Gastrocnemius medialis (tissue), 4 donors: Measurements from ENCODE around the gene COLEC11. TPM values are rescaled to one million over a fixed set of nuclear protein-coding genes. Genes with fewer than 3 reads are reported as not detected.
"Not testable (repeated sequence)": the region's sequence is repeated elsewhere in the genome, so short reads cannot be mapped to it uniquely, and the experiment has no call there.

Source experiments
- ATAC-seq, 2 donors: fragments of 150-250 bp; one replicate each; pipeline ENCODE4 v1.9.1; 2016
- DNase-seq, 2 donors: peaks; one replicate each; pipeline ENCODE4 v3.0.0-alpha.2; 2019
- H3K27ac ChIP-seq, 4 donors: fragments of 200-600 bp; sonication (generic); 1 replicate in 1 of 4; 2 replicates in 3 of 4; pipeline ENCODE4 v1.5.1; 2016 to 2018; ENCODE audit warnings: mild to moderate bottlenecking in 2 of 4, moderate library complexity in 1 of 4
- H3K27me3 ChIP-seq, 3 donors: fragments of 200-600 bp; sonication (generic) in 2 of 3; 1 replicate in 1 of 3; 2 replicates in 2 of 3; pipeline versions ENCODE4 v1.5.1 to v1.6.0; 2016 to 2019; ENCODE audit warnings: mild to moderate bottlenecking in 1 of 3, moderate library complexity in 1 of 3
- H3K36me3 ChIP-seq, 2 donors: fragments of 200-600 bp; sonication (generic) in 1 of 2; one replicate each; pipeline ENCODE4 v1.5.1; 2017 to 2018
- H3K4me1 ChIP-seq, 2 donors: fragments of 200-600 bp; sonication (generic) in 1 of 2; one replicate each; pipeline ENCODE4 v1.5.1; 2016 to 2017; ENCODE audit warnings: mild to moderate bottlenecking in 2 of 2
- H3K4me3 ChIP-seq, 4 donors: fragments of 200-600 bp; sonication (generic) in 3 of 4; 1 replicate in 1 of 4; 2 replicates in 3 of 4; pipeline ENCODE4 v1.5.1; 2016 to 2019; ENCODE audit warnings: mild to moderate bottlenecking in 2 of 4
- H3K9me3 ChIP-seq, 3 donors: fragments of 200-600 bp; sonication (generic) in 2 of 3; 1 replicate in 1 of 3; 2 replicates in 2 of 3; pipeline ENCODE4 v1.5.1; 2016 to 2019
- POLR2A ChIP-seq, 2 donors: fragments of 450-650 bp; IDR thresholded peaks; one replicate each; pipeline ENCODE4 v1.6.1; 2017; ENCODE audit warnings: antibody characterized with exemption in 2 of 2, mild to moderate bottlenecking in 2 of 2, moderate library complexity in 2 of 2
- in situ Hi-C, 4 donors: fragments of 200-750 bp; cut with MboI; loops; one replicate each; pipeline versions ENCODE4 v1.15.0 to v1.8.0; 2017; ENCODE audit warnings: low sequenced_read_pairs in 4 of 4
- intact Hi-C: fragments of 100-400 bp; cut with DNase I; formaldehyde crosslinking; loops from one replicate; pipeline ENCODE4 v1.15.1; 2023; ENCODE audit warnings: low total_unique reads
- total RNA-seq, 4 donors: library from RNA; depleted of rRNA; stranded (reverse); fragments of >200 nt; gene quantifications; one replicate each; pipeline versions ENCODE4 v1.1.0 to v1.2.3, GENCODE V29; 2016
- TF ChIP-seq, protein P1 (sequence below), 5 experiments: fragments of 450-650 bp in 3 of 5; fragments of 200-600 bp in 2 of 5; sonication (generic) in 2 of 5; IDR thresholded peaks in 4 of 5; conservative IDR thresholded peaks in 1 of 5; 1 replicate in 4 of 5; 2 replicates in 1 of 5; pipeline ENCODE4 v1.5.1; 2016 to 2019; ENCODE audit warnings: antibody characterized with exemption in 5 of 5, mild to moderate bottlenecking in 3 of 5, moderate library complexity in 3 of 5

Gene COLEC11
- total RNA-seq, 4 donors from 2014 or later = 0.29 to 0.36 TPM; not detected in 2

DNA sequence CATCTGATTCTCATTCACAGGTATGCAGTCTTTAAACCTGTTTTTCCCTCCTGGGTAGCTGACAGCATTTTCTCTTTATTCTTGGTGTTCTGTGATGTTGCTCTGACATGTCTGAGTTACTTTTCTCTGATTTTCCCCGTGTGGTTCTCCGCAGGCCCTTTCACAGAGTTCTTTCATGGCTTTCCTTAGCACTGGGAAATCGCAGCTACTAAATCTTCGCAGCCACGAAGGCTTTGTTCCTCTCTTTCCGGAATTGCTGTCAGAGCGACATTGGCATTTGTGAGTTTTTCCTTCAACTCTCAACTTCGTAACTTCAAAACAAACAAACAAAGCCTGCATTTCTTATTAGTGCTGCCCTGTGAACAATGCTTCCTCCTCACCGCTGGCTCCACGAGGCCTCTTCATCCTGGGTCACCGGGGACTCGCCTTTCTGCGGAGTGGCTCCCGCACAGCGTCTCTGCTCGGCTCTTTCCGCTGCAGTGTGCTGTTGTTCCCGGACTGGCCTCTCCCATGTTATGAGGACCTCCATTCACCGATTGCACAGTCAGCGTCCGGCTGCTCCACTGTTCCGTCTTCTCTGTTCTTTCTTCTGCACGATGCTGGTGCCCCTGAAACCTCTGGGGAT is 16.1 kb downstream of the COLEC11 start:
- H3K4me3 ChIP-seq = no peak overlapping the region
- in situ Hi-C loops = no loop called here
- peaks cover 0 to 9% (median 3%) of the 10 kb centered on the region in 3 donors for H3K27me3 ChIP-seq
- intact Hi-C loops = no loop called here
- ATAC-seq = no peak
- no peaks in the 10 kb centered on the region for H3K4me1 ChIP-seq
- TF ChIP-seq, protein P1, sequence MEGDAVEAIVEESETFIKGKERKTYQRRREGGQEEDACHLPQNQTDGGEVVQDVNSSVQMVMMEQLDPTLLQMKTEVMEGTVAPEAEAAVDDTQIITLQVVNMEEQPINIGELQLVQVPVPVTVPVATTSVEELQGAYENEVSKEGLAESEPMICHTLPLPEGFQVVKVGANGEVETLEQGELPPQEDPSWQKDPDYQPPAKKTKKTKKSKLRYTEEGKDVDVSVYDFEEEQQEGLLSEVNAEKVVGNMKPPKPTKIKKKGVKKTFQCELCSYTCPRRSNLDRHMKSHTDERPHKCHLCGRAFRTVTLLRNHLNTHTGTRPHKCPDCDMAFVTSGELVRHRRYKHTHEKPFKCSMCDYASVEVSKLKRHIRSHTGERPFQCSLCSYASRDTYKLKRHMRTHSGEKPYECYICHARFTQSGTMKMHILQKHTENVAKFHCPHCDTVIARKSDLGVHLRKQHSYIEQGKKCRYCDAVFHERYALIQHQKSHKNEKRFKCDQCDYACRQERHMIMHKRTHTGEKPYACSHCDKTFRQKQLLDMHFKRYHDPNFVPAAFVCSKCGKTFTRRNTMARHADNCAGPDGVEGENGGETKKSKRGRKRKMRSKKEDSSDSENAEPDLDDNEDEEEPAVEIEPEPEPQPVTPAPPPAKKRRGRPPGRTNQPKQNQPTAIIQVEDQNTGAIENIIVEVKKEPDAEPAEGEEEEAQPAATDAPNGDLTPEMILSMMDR (IDR thresholded peaks at IDR 0.05 in 4 of 5, conservative IDR thresholded peaks at IDR 0.05 in 1 of 5) = no peak
- no peak for TF ChIP-seq POLR2A (IDR thresholded peaks at IDR 0.05)
- no peaks in the 10 kb centered on the region for H3K9me3 ChIP-seq
- H3K36me3 ChIP-seq = no peaks in the 10 kb centered on the region
- DNase-seq = no peak
- no peak overlapping the region for H3K27ac ChIP-seq

GRCh38 chr2:3611589-3611988 is 16.7 kb downstream of the COLEC11 start:
- Histone ChIP-seq H3K4me1 (no peaks in the 10 kb centered on the region), H3K27me3 (peaks cover 0 to 5% (median 3%) of the 10 kb centered on the region in 3 donors), H3K36me3 (no peaks in the 10 kb centered on the region), H3K4me3 (no peak overlapping the region), H3K27ac (no peak overlapping the region), H3K9me3 (no peaks in the 10 kb centered on the region)
- intact Hi-C loops = no loop called here
- DNase-seq (no peak), ATAC-seq (no peak)
- no peak for TF ChIP-seq POLR2A (IDR thresholded peaks at IDR 0.05)
- TF ChIP-seq, protein P1 (IDR thresholded peaks at IDR 0.05 in 4 of 5, conservative IDR thresholded peaks at IDR 0.05 in 1 of 5) = no peak
- in situ Hi-C loops = no loop called here

DNA sequence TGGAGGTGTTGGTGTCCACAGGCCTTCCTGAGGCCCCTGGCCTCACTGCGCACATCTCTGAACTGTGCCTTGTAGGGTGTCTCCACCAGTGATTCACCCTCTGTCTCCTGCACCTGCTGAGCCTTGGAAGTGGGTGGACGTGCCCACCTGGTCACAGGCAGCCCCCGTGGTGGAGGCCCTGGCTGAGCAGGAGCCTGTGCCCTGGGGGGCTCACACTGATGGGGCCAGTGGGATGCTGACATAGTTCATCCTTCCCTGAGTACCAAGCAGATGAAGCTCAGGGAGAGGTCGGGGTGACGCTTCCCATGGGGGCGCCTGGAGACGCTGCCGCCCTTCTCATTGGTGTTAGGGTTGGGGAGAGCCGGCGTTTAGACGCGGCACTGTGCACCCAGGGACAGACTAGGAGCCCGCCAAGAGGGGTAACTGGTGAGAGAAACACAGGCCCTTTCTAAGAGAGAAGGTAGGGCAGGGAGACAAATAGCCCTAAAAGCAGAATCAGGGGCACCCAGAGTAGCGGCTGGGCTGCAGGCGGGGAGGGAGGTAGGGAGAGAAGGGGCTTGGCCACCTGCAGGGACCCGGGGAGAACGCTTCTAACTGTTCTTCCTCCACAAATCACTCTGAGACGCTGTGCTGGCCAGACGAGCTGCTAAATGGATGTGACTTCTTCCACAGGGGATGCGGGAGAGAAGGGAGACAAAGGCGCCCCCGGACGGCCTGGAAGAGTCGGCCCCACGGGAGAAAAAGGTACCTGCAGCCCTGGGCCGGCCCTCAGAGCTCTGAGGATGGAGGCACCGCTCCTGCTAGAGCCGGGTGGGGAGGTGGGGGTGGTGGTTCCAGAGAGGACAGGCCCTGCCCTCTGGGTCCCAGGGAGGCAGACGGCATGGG is 18.0 kb downstream of the COLEC11 start:
- H3K36me3 ChIP-seq = no peaks in the 10 kb centered on the region
- no peak for DNase-seq
- peaks cover 0 to 5% (median 3%) of the 10 kb centered on the region in 3 donors for H3K27me3 ChIP-seq
- no peak overlapping the region for H3K27ac ChIP-seq
- intact Hi-C loops (no loop called here), in situ Hi-C loops (no loop called here)
- ATAC-seq = no peak
- H3K4me1 ChIP-seq = no peaks in the 10 kb centered on the region
- no peaks in the 10 kb centered on the region for H3K9me3 ChIP-seq
- TF ChIP-seq, protein P1 (IDR thresholded peaks at IDR 0.05 in 4 of 5, conservative IDR thresholded peaks at IDR 0.05 in 1 of 5) = no peak
- no peak for TF ChIP-seq POLR2A (IDR thresholded peaks at IDR 0.05)
- no peak overlapping the region for H3K4me3 ChIP-seq

- in situ Hi-C loops = no loop called here
- H3K27ac ChIP-seq = no peak overlapping the region
- ATAC-seq = no peak
Observed at GRCh38 chr2:3613524-3613905, 18.6 kb downstream of the COLEC11 start.

GRCh38 chr2:3614743-3615142 is 19.8 kb downstream of the COLEC11 start:
- intact Hi-C loops, H3K4me1 ChIP-seq, H3K9me3 ChIP-seq, in situ Hi-C loops, DNase-seq, H3K36me3 ChIP-seq, ATAC-seq, H3K27me3 ChIP-seq, H3K27ac ChIP-seq, H3K4me3 ChIP-seq: not testable (repeated sequence)

More at GRCh38 chr2:3613524-3613905, 18.6 kb downstream of the COLEC11 start:
- Histone ChIP-seq H3K4me1 (no peaks in the 10 kb centered on the region), H3K27me3 (peaks cover 0 to 5% (median 3%) of the 10 kb centered on the region in 3 donors), H3K9me3 (no peaks in the 10 kb centered on the region), H3K4me3 (no peak overlapping the region), H3K36me3 (no peaks in the 10 kb centered on the region)
- TF ChIP-seq, protein P1 (IDR thresholded peaks at IDR 0.05 in 4 of 5, conservative IDR thresholded peaks at IDR 0.05 in 1 of 5) = no peak
- TF ChIP-seq POLR2A (IDR thresholded peaks at IDR 0.05) = no peak
- intact Hi-C loops = no loop called here
- no peak for DNase-seq

DNA sequence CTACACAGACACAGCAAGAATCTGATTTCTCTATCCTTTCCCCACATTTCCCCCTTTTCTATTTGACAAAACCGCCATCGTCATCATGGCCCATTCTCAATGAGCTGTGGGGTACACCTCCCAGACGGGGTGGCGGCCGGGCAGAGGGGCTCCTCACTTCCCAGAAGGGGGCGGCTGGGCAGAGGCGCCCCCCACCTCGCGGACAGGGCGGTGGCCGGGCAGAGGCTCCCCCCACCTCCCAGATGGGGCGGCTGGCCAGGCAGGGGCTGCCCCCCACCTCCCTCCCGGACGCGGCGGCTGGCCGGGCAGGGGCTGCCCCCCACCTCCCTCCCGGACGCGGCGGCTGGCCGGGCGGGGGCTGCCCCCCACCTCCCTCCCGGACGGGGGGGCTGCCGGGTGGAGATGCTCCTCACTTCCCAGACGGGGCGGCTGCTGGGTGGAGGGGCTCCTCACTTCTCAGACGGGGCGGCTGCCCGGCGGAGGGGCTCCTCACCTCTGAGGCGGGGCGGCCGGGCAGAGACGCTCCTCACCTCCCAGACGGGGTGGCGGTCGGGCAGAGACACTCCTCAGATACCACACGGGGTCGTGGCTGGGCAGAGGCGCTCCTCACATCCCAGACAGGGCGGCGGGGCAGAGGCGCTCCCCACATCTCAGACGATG is 20.8 kb downstream of the COLEC11 start:
- H3K27me3 ChIP-seq, intact Hi-C loops, ATAC-seq, H3K4me1 ChIP-seq, H3K36me3 ChIP-seq, H3K9me3 ChIP-seq, in situ Hi-C loops, H3K4me3 ChIP-seq, DNase-seq, H3K27ac ChIP-seq: not testable (repeated sequence)

DNA sequence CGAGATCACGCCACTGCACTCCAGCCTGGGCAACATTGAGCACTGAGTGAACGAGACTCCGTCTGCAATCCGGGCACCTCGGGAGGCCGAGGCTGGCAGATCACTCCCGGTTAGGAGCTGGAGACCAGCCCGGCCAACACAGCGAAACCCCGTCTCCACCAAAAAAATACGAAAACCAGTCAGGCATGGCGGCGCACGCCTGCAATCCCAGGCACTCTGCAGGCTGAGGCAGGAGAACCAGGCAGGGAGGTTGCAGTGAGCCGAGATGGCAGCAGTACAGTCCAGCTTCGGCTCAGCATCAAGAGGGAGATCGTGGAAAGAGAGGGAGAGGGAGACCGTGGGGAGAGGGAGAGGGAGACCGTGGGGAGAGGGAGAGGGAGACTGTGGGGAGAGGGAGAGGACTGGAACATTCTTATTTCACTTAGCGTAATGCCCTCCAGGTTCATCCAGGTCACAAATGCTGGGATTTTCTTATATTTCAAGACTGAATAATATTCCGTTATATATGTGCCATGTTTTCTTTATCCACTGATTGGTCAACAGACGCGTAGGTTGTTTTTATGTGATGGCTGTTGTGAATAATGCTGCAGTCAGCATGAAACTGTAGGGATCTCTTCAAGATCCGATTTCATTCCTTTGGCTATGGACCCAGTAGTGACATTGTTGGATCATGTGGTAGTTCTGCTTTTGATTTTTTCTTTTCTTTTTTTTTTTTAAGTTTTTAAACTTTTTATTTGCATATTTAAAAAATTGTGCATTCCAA is 21.7 kb downstream of the COLEC11 start:
- H3K36me3 ChIP-seq, DNase-seq, intact Hi-C loops, H3K4me1 ChIP-seq, ATAC-seq, H3K27me3 ChIP-seq, H3K27ac ChIP-seq, H3K4me3 ChIP-seq, H3K9me3 ChIP-seq, in situ Hi-C loops: not testable (repeated sequence)
